Thyroid gland (tissue), 4 donors: ENCODE results near the gene CPLX3.

ENCODE experiments used
- POLR2A ChIP-seq, 2 donors: fragments of 450-650 bp; IDR thresholded peaks; one replicate each; pipeline ENCODE4 v1.6.1; 2017; ENCODE audit warnings: antibody characterized with exemption in 2 of 2, mild to moderate bottlenecking in 2 of 2, moderate library complexity in 1 of 2
- TF ChIP-seq, protein P1 (sequence below), 6 experiments: fragments of 200-600 bp in 3 of 6; fragments of 450-650 bp in 3 of 6; sonication (generic) in 3 of 6; IDR thresholded peaks; one replicate each; pipeline ENCODE4 v1.5.1; 2016 to 2019; ENCODE audit warnings: antibody characterized with exemption in 6 of 6, mild to moderate bottlenecking in 2 of 6, inconsistent platforms in 1 of 6, moderate library complexity in 1 of 6

DNA sequence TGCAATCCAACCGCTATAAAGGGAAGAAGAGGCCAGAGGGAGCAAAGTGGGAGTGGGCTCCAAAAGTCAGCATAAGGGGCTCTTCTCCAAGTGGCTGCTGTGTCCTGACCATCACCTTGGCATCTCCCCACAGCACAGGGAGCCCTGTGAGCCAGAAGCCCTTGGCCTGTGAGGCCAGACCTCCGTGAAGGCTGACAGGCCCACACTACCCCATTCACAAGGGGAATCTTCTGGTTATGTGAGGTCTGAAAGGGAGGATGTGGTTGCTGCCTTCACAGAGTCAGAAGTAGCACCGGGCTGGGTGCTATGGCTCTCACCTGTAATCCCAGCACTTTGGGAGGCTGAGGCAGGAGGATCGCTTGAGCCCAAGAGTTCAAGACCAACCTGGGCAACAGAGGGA is 19.2 kb downstream of the CPLX3 start:
- no peak for TF ChIP-seq POLR2A (IDR thresholded peaks at IDR 0.05)
- TF ChIP-seq, protein P1, sequence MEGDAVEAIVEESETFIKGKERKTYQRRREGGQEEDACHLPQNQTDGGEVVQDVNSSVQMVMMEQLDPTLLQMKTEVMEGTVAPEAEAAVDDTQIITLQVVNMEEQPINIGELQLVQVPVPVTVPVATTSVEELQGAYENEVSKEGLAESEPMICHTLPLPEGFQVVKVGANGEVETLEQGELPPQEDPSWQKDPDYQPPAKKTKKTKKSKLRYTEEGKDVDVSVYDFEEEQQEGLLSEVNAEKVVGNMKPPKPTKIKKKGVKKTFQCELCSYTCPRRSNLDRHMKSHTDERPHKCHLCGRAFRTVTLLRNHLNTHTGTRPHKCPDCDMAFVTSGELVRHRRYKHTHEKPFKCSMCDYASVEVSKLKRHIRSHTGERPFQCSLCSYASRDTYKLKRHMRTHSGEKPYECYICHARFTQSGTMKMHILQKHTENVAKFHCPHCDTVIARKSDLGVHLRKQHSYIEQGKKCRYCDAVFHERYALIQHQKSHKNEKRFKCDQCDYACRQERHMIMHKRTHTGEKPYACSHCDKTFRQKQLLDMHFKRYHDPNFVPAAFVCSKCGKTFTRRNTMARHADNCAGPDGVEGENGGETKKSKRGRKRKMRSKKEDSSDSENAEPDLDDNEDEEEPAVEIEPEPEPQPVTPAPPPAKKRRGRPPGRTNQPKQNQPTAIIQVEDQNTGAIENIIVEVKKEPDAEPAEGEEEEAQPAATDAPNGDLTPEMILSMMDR (IDR thresholded peaks at IDR 0.05), result no peak
